Activated T-helper 17 cell treated with anti-CD3 and anti-CD28 coated beads, Interleukin-2, amount 50 U/mL, for 72 hours (primary cell): ENCODE measurements around the gene RERGL. TPM values are rescaled to one million over a fixed set of nuclear protein-coding genes. Genes with fewer than 3 reads are reported as not detected.

Experiments
- ATAC-seq: fragments of 150-1000 bp; cut with Tn5 transposase; replicated peaks from 2 replicates; pipeline ENCODE4 v1.10.0; 2021; ENCODE audit warnings: mild to moderate bottlenecking, moderate library complexity
- H3K27ac Mint-ChIP-seq: one replicate; pipeline ENCODE4 v1.8.0; 2022; ENCODE audit warnings: mixed read lengths
- H3K27me3 Mint-ChIP-seq: one replicate; pipeline ENCODE4 v1.8.0; 2022; ENCODE audit warnings: mixed read lengths
- H3K36me3 Mint-ChIP-seq: one replicate; pipeline ENCODE4 v1.8.0; 2022; ENCODE audit warnings: low read depth, mild to moderate bottlenecking, mixed read lengths
- H3K4me1 Mint-ChIP-seq: one replicate; pipeline ENCODE4 v1.8.0; 2022; ENCODE audit warnings: mixed read lengths
- H3K4me3 Mint-ChIP-seq: one replicate; pipeline ENCODE4 v1.8.0; 2022; ENCODE audit warnings: mild to moderate bottlenecking, mixed read lengths
- H3K9me3 Mint-ChIP-seq: one replicate; pipeline ENCODE4 v1.8.0; 2022; ENCODE audit warnings: mixed read lengths
- total RNA-seq, 2 donors: library from RNA; stranded (reverse); gene quantifications; one replicate each; pipeline ENCODE4 v1.2.3, GENCODE V29; 2022

RERGL gene
- not detected for total RNA-seq

GRCh38 chr12:18090093-18090492, at the start of gene RERGL:
Gene RERGL, minus strand, starts transcription at chr12:18090193. Its CDS starts 53 bp downstream, at chr12:18090140.
- Mint-ChIP-seq H3K9me3 (peaks cover 11% of the 10 kb centered on the region), H3K36me3 (no peaks in the 10 kb centered on the region), H3K4me1 (no peaks in the 10 kb centered on the region), H3K27me3 (no peaks in the 10 kb centered on the region), H3K4me3 (no peak within 1 kb of the TSS), H3K27ac (no peak within 1 kb of the TSS)
- no peak for ATAC-seq

- ATAC-seq = no peak
- Mint-ChIP-seq H3K4me3 (no peak overlapping the region), H3K36me3 (no peaks in the 10 kb centered on the region), H3K4me1 (no peaks in the 10 kb centered on the region), H3K27me3 (peaks cover 4% of the 10 kb centered on the region), H3K9me3 (no peaks in the 10 kb centered on the region), H3K27ac (no peak overlapping the region)
These were observed 49.3 kb upstream of the RERGL start for GRCh38 chr12:18139254-18139653.

GRCh38 chr12:18135509-18135908, 45.5 kb upstream of the RERGL start:
- no peaks in the 10 kb centered on the region for H3K9me3 Mint-ChIP-seq
- H3K4me1 Mint-ChIP-seq = no peaks in the 10 kb centered on the region
- H3K27ac Mint-ChIP-seq = no peak overlapping the region
- no peak overlapping the region for H3K4me3 Mint-ChIP-seq
- H3K36me3 Mint-ChIP-seq = no peaks in the 10 kb centered on the region
- no peak for ATAC-seq
- H3K27me3 Mint-ChIP-seq = no peaks in the 10 kb centered on the region

- no peak overlapping the region for H3K27ac Mint-ChIP-seq
- no peaks in the 10 kb centered on the region for H3K36me3 Mint-ChIP-seq
- no peaks in the 10 kb centered on the region for H3K27me3 Mint-ChIP-seq
- ATAC-seq = no peak
- H3K4me1 Mint-ChIP-seq = no peaks in the 10 kb centered on the region
- no peak overlapping the region for H3K4me3 Mint-ChIP-seq
- no peaks in the 10 kb centered on the region for H3K9me3 Mint-ChIP-seq
These were observed 45.1 kb upstream of the RERGL start for GRCh38 chr12:18135086-18135485.

- H3K27ac Mint-ChIP-seq = no peak overlapping the region
- no peaks in the 10 kb centered on the region for H3K27me3 Mint-ChIP-seq
- H3K36me3 Mint-ChIP-seq = no peaks in the 10 kb centered on the region
- H3K4me3 Mint-ChIP-seq = no peak overlapping the region
- no peak for ATAC-seq
- H3K9me3 Mint-ChIP-seq = peaks cover 10% of the 10 kb centered on the region
- no peaks in the 10 kb centered on the region for H3K4me1 Mint-ChIP-seq
These were observed 40.9 kb upstream of the RERGL start for GRCh38 chr12:18130851-18131250.

- Mint-ChIP-seq H3K27ac (no peak overlapping the region), H3K4me3 (no peak overlapping the region), H3K9me3 (peaks cover 5% of the 10 kb centered on the region), H3K27me3 (no peaks in the 10 kb centered on the region), H3K36me3 (no peaks in the 10 kb centered on the region), H3K4me1 (no peaks in the 10 kb centered on the region)
- ATAC-seq = no peak
These were observed 33.7 kb upstream of the RERGL start for GRCh38 chr12:18123707-18124106.

- no peaks in the 10 kb centered on the region for H3K36me3 Mint-ChIP-seq
- no peaks in the 10 kb centered on the region for H3K9me3 Mint-ChIP-seq
- H3K27me3 Mint-ChIP-seq = no peaks in the 10 kb centered on the region
These were observed 30.9 kb upstream of the RERGL start for GRCh38 chr12:18120899-18121298.

GRCh38 chr12:18108611-18109010, 18.6 kb upstream of the RERGL start:
- no peak for ATAC-seq
- H3K4me3 Mint-ChIP-seq = no peak overlapping the region
- no peaks in the 10 kb centered on the region for H3K9me3 Mint-ChIP-seq
- H3K27ac Mint-ChIP-seq = no peak overlapping the region
- no peaks in the 10 kb centered on the region for H3K27me3 Mint-ChIP-seq
- H3K4me1 Mint-ChIP-seq = no peaks in the 10 kb centered on the region
- H3K36me3 Mint-ChIP-seq = no peaks in the 10 kb centered on the region

More at GRCh38 chr12:18120899-18121298, 30.9 kb upstream of the RERGL start:
- no peaks in the 10 kb centered on the region for H3K4me1 Mint-ChIP-seq
- ATAC-seq = no peak
- H3K27ac Mint-ChIP-seq = no peak overlapping the region
- H3K4me3 Mint-ChIP-seq = no peak overlapping the region

GRCh38 chr12:18103624-18104023, 13.6 kb upstream of the RERGL start:
- no peak for ATAC-seq
- no peak overlapping the region for H3K27ac Mint-ChIP-seq
- peaks cover 12% of the 10 kb centered on the region for H3K9me3 Mint-ChIP-seq
- H3K4me1 Mint-ChIP-seq = no peaks in the 10 kb centered on the region
- H3K36me3 Mint-ChIP-seq = no peaks in the 10 kb centered on the region
- H3K27me3 Mint-ChIP-seq = no peaks in the 10 kb centered on the region
- no peak overlapping the region for H3K4me3 Mint-ChIP-seq

GRCh38 chr12:18101043-18101442, 11.1 kb upstream of the RERGL start:
- no peaks in the 10 kb centered on the region for H3K27me3 Mint-ChIP-seq
- ATAC-seq = no peak
- H3K36me3 Mint-ChIP-seq = no peaks in the 10 kb centered on the region
- no peak overlapping the region for H3K27ac Mint-ChIP-seq
- H3K9me3 Mint-ChIP-seq = peaks cover 12% of the 10 kb centered on the region
- no peaks in the 10 kb centered on the region for H3K4me1 Mint-ChIP-seq
- H3K4me3 Mint-ChIP-seq = no peak overlapping the region

- no peaks in the 10 kb centered on the region for H3K27me3 Mint-ChIP-seq
- no peak for ATAC-seq
- no peaks in the 10 kb centered on the region for H3K36me3 Mint-ChIP-seq
- H3K4me3 Mint-ChIP-seq = no peak overlapping the region
- peaks cover 12% of the 10 kb centered on the region for H3K9me3 Mint-ChIP-seq
- no peaks in the 10 kb centered on the region for H3K4me1 Mint-ChIP-seq
- H3K27ac Mint-ChIP-seq = no peak overlapping the region
These were observed 5.9 kb downstream of the RERGL start for GRCh38 chr12:18084080-18084479.

- no peak overlapping the region for H3K4me3 Mint-ChIP-seq
- peaks cover 8% of the 10 kb centered on the region for H3K9me3 Mint-ChIP-seq
- ATAC-seq = no peak
- H3K27ac Mint-ChIP-seq = no peak overlapping the region
- no peaks in the 10 kb centered on the region for H3K36me3 Mint-ChIP-seq
- no peaks in the 10 kb centered on the region for H3K4me1 Mint-ChIP-seq
- H3K27me3 Mint-ChIP-seq = no peaks in the 10 kb centered on the region
These were observed 10.3 kb downstream of the RERGL start for GRCh38 chr12:18079541-18080246.

- Mint-ChIP-seq H3K27ac (no peak overlapping the region), H3K4me3 (no peak overlapping the region), H3K36me3 (no peaks in the 10 kb centered on the region), H3K9me3 (peaks cover 3% of the 10 kb centered on the region), H3K4me1 (no peaks in the 10 kb centered on the region), H3K27me3 (no peaks in the 10 kb centered on the region)
- ATAC-seq = no peak
These were observed 16.0 kb downstream of the RERGL start for GRCh38 chr12:18074001-18074400.

- Mint-ChIP-seq H3K36me3 (no peaks in the 10 kb centered on the region), H3K9me3 (peaks cover 3% of the 10 kb centered on the region), H3K27me3 (no peaks in the 10 kb centered on the region), H3K4me1 (no peaks in the 10 kb centered on the region), H3K27ac (no peak overlapping the region), H3K4me3 (no peak overlapping the region)
- ATAC-seq = no peak
These were observed 17.3 kb downstream of the RERGL start for GRCh38 chr12:18072723-18073122.

GRCh38 chr12:18071336-18071735, 18.7 kb downstream of the RERGL start:
- no peak overlapping the region for H3K27ac Mint-ChIP-seq
- ATAC-seq = no peak
- H3K36me3 Mint-ChIP-seq = no peaks in the 10 kb centered on the region
- H3K9me3 Mint-ChIP-seq = peaks cover 6% of the 10 kb centered on the region
- H3K4me1 Mint-ChIP-seq = no peaks in the 10 kb centered on the region
- H3K4me3 Mint-ChIP-seq = no peak overlapping the region
- H3K27me3 Mint-ChIP-seq = no peaks in the 10 kb centered on the region

GRCh38 chr12:18068355-18068754, 21.6 kb downstream of the RERGL start:
- H3K4me1 Mint-ChIP-seq = no peaks in the 10 kb centered on the region
- no peak overlapping the region for H3K4me3 Mint-ChIP-seq
- no peaks in the 10 kb centered on the region for H3K27me3 Mint-ChIP-seq
- H3K27ac Mint-ChIP-seq = no peak overlapping the region
- H3K9me3 Mint-ChIP-seq = peaks cover 6% of the 10 kb centered on the region
- no peaks in the 10 kb centered on the region for H3K36me3 Mint-ChIP-seq
- no peak for ATAC-seq
